HG03039 (cell line): ENCODE results near the gene DSCAML1.

Source experiments
- ATAC-seq: cut with Tn5 transposase; IDR thresholded peaks from one replicate; pipeline ENCODE4 v1.9.1; 2021; ENCODE audit warnings: mild to moderate bottlenecking, moderate library complexity; ENCODE audit not compliant: unreplicated experiment

The DSCAML1 gene

DNA sequence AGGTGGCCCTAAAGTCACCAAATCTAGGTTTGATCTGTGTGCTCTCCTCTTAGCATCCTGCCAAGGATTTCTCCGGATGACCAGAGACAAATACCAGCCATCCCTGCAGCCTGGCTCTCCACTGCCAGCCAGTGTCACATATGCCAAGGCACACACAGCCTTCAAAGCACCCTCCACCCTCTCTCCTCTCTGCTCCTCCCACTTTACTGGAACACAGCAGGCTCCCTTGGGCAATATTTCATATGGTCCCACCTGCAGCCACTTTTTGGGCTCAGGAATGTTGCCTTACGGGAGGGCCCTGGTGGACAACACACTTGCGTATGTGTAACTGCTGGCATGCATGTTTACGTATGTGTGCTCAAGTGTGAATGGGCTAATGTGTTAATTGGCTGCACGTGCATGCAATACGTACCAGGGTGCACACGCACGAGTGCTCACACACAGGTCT is 285.5 kb downstream of the DSCAML1 start:
- no peak for ATAC-seq

DNA sequence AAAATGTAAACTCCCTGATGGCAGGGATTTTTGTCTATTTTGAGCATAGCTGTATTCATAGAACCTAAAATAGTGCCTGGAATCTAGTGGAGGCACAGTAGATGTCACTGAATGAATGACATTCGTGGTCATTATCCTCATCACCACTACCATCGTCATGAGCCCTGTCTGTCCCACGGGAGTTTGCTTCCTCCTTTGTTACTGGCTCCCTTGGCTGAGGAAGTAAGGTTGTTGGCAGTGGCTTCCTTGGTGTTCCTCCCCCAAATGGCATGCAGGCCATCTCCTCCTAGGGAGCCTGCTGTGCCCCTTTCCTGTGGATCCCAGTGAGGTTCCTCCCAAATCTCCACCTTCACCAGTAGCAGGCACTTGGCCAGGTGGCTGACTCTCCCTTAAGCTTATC is 286.4 kb downstream of the DSCAML1 start:
- ATAC-seq: no peak

DNA sequence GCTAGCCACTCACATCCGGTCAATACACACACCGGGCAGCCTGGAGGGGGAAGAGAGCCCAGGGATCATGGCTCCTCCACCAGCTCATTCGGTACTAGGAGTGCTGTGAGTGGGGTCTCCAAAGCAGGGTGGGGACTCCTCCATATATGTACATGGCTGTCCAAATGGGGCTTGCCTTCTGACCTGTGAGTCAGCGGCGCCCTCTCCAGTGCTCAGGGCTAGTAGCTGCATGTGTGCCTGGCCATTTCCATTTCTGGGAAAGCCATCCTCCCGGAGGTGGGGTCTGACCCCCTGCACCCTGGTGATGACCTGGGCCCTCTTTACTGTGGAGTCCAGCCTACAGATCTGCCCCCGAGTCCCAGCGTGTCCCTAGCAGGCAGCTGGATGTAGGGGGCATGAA is 287.5 kb downstream of the DSCAML1 start:
- no peak for ATAC-seq

DNA sequence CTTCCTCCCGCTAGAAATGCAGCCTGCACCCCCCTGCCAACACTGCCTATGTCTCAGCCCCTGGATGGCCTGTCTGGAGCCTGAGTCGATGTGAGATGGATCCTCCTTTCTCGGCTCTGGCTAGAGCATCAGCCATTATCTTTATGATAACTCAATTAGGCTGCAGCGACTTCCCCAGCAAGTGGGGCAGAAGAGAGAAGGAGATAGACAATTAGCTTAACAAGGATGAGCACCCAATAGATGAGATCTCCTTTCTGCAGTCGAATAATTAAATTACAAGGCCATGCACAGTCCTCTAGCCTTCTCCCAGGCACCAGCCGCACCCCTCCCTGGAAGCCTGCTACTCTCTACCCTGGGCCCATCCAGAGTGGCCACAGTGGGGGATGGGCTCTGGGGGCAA is 290.0 kb downstream of the DSCAML1 start:
- no peak for ATAC-seq

DNA sequence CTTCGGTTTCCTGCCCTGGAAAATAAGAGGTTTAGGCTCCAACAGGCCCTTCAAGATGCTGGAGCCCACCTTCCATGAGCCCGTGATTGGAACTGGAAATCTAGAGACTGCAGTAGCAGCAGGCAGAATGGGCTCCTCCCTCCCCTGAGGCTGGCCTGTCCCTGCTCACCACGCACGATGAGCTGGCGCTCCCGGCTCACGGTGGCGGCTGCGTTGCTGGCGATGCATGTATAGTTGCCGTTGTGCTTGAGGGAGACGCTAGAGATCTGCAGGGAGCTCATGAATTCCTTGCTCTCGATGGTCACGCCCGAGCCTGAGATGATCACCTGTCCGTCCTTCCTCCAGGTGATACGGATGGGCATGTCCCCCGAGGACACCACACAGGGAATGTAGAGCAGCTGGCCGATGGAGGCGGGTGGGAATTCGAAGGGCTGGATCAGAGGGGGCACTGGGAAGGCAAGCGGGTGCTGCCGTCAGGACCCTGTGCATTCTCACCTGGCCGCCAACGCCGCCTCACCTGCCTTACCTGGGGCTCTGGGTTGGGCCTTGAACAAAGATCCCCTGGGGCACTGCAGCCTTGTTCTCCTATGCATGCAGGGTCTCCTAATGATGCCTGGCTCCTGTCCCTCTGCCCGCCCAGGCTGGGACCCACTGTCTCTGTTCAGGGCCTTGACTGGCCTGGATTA is 291.6 kb downstream of the DSCAML1 start:
- ATAC-seq: no peak

DNA sequence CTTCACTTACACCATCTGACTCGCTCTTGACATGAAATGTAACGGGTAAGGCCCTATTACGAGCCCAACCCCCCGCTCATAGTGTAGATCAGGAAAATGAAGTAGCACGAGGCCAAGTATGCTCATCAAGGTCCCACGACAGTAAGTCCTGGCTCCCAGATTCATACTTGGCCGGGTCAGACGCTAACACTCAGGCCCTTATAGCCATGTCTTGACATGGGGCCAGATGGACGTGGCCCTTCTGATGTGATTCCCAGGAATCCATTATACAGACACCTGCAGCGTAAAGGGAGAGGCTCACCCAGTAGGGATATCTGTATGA is 294.3 kb downstream of the DSCAML1 start:
- ATAC-seq: no peak

DNA sequence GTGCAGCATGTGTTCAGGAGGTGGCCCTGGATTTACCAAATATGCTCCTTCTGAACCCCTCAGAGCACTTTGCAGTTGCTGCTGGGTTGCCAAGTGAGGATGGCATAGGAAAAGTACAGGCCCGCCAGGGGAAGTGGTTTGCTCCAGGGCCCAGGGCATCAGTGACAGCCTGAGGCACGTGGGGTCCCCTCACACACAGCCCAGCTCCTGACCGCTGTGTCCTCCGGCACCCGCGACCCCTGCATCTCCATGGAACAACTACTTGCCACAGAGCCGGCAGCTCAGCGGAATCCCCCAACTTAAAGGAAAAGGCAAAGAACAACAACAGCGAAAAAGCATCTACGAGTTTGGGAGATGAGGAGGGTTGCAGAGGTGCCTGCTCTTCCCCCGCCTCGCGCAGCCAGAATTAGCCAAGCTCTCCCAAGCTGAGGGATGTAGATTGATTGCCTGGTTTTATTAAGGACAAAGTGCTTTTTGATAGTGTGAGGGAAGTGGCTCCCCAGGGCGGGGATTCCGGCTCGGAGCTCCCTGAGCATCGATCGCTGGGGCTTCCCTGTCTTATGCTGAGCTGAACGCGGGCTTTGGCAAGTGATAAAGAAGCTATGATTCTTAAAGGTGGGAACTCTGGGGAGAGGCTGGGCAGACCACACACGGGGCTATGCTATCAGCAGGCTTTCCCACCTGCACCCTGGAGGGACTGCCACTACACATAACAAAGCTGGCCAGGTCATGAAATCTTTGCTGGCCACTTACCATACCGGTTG is 294.8 kb downstream of the DSCAML1 start:
- no peak for ATAC-seq

DNA sequence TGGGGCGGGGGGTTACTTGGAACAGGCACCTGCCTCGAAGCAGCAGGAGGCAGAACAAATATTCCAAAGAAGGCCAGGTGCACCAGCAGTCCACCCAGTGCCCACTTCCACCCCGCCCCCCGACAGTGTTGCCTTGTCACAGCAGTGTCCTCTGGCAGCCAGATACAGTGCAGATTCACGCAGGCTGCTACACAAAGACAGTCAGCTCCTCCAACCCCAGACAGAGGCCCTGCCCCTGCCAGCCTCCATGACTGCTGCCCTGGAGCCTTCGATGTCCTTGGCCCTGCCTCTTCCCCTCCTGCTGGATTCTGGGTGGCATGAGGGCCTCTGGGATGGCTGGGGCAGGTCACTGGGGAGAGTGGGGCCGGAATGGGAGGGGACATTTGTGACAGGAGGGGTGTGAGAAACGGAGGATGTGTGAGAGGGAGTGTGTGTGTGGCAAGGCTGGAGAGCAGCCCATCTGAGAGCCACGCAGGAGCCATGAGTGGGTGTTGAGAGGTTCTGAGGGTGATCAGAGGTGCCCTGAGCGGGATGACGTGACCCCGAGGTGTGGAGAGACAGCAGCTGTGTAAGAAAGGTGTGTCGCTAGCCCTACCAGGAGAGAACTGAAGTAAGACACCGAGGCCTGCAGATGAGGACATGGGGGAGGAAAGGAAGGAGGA is 295.6 kb downstream of the DSCAML1 start:
- ATAC-seq: no peak

DNA sequence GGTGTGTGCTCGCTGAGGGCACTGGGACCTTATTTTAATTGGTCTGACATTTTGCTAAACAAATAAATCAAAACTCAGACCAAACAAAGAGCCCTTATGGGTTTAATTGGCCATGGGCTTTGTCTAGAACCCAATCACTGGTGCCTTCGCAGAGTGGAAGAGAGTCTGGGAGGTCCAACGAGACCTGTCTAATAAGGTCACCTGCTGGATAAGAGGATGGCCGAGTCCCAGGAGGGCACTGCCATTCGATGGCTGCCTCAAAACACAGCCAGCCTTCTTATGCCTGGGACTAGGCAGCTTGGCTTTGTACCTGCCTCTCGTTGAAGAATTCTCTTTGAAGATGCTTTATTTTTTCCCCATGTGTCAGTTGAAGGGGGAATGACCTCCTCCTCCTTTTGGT is 298.2 kb downstream of the DSCAML1 start:
- ATAC-seq: no peak

DNA sequence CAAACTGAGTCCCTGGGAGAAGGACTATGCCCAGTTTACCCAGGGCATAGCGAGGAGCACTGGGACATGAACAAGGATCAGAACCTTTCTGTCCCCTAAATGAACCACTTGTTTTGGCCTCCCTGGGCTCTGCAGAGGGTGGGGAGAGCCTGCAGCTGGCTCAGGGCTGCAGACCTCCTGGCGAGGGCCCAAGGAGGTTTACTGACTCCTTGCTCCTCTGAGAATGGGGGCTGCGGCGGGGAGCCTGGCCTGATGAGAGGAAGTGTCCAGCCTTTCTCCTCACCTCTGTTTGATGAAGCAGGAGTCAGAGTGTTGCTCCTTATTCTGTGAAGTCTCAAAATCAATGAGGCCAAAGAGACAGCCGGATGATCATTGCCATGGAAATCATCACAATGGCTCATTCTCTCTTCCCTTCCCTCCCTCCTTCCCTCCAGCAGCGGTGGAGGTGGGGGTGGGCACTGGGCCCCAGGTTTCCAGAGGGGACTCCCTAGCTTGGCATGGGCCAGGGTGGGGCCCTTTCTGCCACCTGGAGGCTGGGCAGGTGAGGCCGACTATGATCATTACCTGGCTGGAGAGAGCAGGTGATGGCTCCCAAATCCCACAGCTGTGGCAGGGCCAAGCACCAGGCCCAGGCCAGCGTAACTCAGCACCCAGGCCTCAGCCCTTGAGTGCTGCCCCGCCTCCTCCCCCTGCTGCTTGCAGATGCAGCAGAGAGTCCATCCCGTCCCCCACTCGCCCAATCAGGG is 299.6 kb downstream of the DSCAML1 start:
- ATAC-seq: no peak

DNA sequence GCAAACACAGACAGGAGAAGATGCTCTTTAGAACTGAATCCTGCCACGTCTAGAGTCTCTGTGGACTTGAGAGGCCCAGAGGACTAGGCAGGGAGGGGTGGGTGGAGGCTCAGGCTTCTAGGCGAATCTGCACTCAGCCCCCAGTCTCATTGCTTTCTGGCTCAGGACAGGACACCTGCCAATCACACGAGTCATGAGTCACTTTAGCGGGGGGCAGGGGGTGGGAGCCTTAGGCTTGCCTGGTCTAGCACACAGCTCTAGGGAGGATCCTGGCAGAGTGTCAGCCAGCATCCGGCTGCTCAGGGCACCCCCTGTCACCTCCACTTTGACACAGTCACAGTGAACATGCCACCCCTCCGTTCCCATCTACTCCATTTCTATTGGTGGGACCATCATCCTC is 301.7 kb downstream of the DSCAML1 start:
- no peak for ATAC-seq

DNA sequence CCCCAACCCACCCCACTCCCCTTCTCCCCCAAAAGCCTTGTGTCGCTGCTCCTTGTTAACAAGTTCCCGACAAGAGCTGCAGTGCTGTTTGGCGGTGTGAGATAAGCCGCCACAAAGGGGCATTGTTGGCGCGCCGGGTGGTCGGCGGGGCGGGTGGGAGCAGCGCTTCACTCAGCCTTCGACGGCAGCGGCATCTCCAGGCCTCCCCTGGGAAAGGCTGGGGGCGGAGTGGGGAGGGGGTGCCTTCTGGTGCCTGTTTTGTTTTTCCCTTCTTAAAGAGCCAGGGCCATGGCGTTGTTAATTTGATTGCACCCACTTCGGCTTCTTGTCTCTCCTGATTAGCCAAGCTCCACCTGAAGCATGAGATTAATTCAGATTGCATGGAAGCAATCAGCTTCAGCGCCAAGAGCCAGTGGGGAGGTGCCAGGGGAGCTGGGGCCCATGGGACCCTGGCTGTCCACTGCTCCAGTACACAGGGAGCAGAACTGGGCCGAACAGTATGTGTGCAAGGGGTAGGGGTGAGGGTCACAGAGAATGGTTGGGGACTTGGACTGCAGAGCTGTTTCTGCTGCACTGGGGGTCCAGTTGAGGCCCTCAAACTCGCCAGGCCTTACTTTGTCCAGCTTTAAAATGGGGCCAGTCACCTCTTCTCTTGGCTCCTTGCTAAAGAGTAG is 304.3 kb downstream of the DSCAML1 start:
- no peak for ATAC-seq

DNA sequence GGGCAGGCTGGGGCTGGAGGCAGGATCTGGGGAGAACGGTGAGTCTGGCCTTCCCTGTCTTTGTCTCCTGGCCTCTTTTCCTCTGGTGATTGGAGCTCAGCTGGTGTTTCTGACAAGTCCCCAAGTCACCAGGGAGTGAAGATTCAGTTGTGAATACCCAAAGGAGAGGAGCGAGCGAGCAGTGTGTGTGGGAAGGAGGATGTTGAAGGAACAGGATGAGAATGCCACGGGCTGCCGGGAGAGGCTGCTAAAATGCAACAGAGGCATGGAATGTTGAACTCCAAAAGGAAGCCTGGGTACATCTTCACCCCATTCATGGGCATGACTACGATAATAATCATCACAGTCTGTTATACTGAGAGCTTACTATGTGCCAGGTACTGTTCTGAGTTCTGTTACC is 306.1 kb downstream of the DSCAML1 start:
- ATAC-seq: no peak

DNA sequence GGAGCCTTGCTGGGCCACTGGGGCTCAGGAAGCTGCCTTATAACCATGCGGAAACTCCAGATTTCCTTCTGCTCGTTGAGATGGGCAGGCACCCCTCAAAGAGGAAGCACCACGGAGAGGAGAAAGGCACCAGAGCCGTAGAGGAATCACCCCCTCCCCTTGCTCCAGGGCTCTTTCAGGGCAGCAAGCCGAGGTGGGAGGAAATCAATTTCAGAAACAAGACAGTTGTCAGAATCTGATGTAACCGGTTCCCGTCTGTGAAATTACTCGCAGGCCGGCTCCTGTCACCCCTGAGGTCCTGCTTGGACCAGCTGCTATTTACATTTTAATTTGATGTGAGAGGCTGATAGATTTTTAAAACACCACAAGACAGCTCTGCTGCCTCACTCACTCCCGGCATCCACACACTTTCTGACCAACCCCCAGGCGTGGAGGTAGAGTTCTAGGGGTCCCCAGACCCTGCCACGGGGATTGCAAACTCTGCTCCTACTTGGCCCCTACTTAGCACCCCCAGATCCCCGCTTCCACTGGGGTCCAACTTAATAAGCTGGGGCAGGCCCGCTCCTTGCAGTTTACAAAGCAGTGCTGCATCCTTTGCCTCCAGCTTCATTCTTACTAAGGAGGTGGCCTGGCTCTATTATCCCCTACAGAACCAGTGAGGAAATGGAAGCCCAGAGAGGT is 306.9 kb downstream of the DSCAML1 start:
- ATAC-seq: no peak

DNA sequence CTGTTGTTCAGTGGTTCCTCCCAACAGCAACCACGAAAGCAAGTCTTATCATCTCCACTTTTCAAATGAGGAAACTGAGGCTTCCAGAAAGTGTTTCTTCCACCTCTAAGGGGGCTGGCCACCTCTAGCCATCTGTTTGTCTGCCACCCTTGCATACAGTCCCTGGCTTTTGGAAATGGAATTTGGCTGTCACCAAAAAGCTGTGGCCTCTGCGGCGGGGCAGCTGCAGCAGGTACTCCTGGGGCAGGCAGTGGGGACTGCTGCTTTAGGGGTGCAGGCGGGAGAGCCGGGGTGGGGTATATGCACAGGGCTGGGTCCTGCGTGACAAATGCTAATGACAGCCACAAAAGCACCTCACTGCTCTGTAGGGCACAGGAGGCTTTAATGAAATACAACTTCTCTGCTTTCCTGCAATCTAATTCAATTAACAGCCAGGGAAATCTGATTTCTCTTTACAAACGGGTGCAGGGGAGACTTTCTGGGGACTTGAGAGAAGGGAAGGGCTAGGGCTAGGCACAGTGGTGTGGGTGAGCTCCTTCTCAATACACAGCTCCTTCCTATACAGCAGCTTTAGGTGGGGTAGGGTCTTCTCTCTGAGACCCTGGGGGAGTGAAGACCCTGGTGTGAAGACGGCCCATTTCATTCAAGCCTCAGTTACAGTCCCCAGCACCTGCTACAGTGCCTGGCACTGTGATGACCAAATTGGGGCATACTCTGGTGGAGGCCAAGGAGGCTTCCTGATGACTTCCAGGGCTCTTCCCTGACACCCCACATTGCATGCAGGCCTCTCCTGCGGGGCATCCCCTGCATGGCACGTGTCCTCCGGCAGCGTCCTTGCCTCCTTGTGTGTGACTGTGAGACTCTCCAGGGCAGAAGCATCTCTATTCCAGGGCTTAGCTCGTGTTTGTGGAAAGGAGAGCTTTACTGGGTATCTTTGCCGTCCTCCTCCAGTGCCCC is 307.7 kb downstream of the DSCAML1 start:
- no peak for ATAC-seq

DNA sequence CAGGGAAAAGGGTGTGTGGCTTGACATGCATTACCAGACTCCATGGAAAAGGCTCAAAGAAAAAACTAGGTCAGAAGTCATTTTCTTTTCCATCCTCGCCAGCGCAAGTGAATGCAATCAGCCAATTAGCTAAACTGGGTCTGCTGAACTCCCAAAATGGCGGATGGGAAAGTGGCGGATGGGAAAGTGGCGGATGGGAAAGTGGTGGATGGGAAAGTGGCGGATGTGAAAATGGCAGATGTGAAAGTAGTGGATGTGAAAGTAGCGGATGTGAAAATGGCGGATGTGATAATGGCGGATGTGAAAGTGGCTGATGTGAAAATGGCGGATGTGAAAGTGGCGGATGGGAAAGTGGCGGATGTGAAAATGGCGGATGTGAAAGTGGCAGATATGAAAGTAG is 311.0 kb downstream of the DSCAML1 start:
- ATAC-seq: no peak

DNA sequence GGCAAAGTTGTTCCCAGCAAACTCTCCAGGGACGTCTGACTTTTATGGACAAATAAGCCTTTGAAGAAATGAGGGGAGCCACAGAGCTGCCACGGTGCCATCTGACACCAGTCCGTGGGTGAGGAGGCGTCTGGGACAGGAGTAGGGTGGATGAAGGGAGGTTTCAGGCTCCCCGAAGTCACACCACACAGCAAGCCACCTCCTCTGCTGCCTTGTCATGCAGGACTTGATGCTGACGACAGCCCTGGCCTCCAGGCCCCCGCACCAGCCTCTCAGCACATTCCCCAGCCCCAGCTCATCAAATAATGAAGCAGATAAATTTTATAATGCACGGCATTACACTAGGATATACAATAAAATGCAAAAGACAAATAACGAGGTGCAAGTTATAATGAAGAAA is 312.9 kb downstream of the DSCAML1 start:
- ATAC-seq: no peak

DNA sequence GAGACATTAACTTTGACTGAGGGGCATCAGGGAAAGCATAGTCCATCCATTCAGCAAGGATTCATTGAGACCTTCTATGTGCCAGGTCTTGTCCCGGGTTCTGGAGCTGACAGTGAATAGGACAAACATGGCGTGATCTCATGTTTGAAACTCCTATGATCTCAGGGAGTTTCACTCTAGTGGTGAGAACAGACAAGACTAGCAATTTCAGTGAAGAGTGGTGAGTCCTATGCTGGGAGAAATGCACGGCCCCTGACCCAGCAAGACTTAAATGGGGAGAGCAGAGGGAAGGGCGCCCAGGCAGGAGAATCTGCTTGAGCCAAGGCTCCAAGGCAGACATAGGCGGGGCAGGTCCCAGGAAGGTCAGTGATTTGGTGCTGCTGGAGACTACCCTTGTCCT is 313.6 kb downstream of the DSCAML1 start:
- ATAC-seq: no peak

DNA sequence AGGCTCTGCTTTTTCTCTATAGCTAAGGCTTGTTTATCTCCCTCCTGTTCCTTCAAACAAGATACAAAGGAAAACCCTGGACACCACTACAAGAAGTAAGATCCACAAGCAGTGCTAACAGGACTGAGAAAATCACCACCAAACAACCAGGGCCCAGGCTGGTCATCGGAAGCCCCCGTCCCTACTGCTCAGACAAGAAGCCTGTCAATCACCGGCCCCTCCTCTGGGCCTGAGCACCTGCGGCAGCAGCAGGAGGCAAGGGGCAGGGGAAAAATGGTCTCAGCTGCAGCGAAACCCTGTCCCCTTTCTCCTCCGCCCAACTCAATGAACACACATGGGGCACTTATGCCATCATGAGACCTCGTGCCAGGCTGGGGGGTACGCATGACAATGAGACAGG is 314.1 kb downstream of the DSCAML1 start:
- no peak for ATAC-seq
